Tibial artery (tissue), 4 donors: ENCODE results near the gene INPP5A.

Experiments used
- DNase-seq, 2 donors: peaks; one replicate each; pipeline ENCODE4 v3.0.0-alpha.2; 2019
- H3K27ac ChIP-seq, 2 donors: fragments of 200-600 bp; sonication (generic) in 1 of 2; 1 replicate in 1 of 2; 2 replicates in 1 of 2; pipeline ENCODE4 v1.5.1; 2018 to 2019; ENCODE audit warnings: mild to moderate bottlenecking in 1 of 2
- H3K27me3 ChIP-seq, 2 donors: fragments of 200-600 bp; sonication (generic) in 1 of 2; one replicate each; pipeline versions ENCODE4 v1.5.1 to v1.6.0; 2016 to 2019
- H3K36me3 ChIP-seq, 3 donors: fragments of 200-600 bp; sonication (generic) in 2 of 3; one replicate each; pipeline ENCODE4 v1.5.1; 2016 to 2019; ENCODE audit warnings: mild to moderate bottlenecking in 2 of 3
- H3K4me1 ChIP-seq, 4 donors: fragments of 200-600 bp; sonication (generic) in 2 of 4; 1 replicate in 3 of 4; 2 replicates in 1 of 4; pipeline ENCODE4 v1.5.1; 2016 to 2019
- H3K4me3 ChIP-seq, 2 donors: fragments of 200-600 bp; sonication (generic) in 1 of 2; 1 replicate in 1 of 2; 2 replicates in 1 of 2; pipeline ENCODE4 v1.5.1; 2018 to 2019; ENCODE audit warnings: mild to moderate bottlenecking in 2 of 2
- H3K9me3 ChIP-seq, 3 donors: fragments of 200-600 bp; sonication (generic) in 1 of 3; one replicate each; pipeline ENCODE4 v1.5.1; 2016 to 2019
- CTCF ChIP-seq, 2 experiments: fragments of 200-600 bp in 1 of 2; fragments of 450-650 bp in 1 of 2; IDR thresholded peaks; one replicate each; pipeline ENCODE4 v1.5.1; 2017 to 2019; ENCODE audit warnings: antibody characterized with exemption in 2 of 2, mild to moderate bottlenecking in 1 of 2, moderate library complexity in 1 of 2
- intact Hi-C: fragments of 100-400 bp; cut with DNase I; formaldehyde crosslinking; loops from one replicate; pipeline ENCODE4 v1.15.0; 2023; ENCODE audit warnings: low total_unique reads

Gene INPP5A

GRCh38 chr10:132656283-132657126 lies 118.9 kb downstream of the INPP5A start:
- Histone ChIP-seq H3K4me3 (no peak overlapping the region), H3K36me3 (peaks cover 32 to 76% (median 35%) of the 10 kb centered on the region in 3 donors), H3K27me3 (no peaks in the 10 kb centered on the region), H3K27ac (no peak overlapping the region), H3K9me3 (no peaks in the 10 kb centered on the region), H3K4me1 (no peaks in the 10 kb centered on the region)
- peak in 1 of 2 donors; percentile 58 for DNase-seq
- TF ChIP-seq CTCF (IDR thresholded peaks at IDR 0.05): no peak
- intact Hi-C loops: no loop called here

- H3K36me3 ChIP-seq: peaks cover 32 to 69% (median 35%) of the 10 kb centered on the region in 3 donors
- intact Hi-C loops: no loop called here
- DNase-seq: peak in 1 of 2 donors; percentile 59
- no peaks in the 10 kb centered on the region for H3K27me3 ChIP-seq
- H3K9me3 ChIP-seq: no peaks in the 10 kb centered on the region
- TF ChIP-seq CTCF (IDR thresholded peaks at IDR 0.05): no peak
- no peak overlapping the region for H3K4me3 ChIP-seq
- no peaks in the 10 kb centered on the region for H3K4me1 ChIP-seq
- H3K27ac ChIP-seq: no peak overlapping the region
Observed at GRCh38 chr10:132657127-132657706, 119.6 kb downstream of the INPP5A start.

GRCh38 chr10:132657748-132658147 lies 120.2 kb downstream of the INPP5A start:
- Histone ChIP-seq H3K27ac (no peak overlapping the region), H3K9me3 (no peaks in the 10 kb centered on the region), H3K4me1 (no peaks in the 10 kb centered on the region), H3K36me3 (peaks cover 27 to 64% (median 30%) of the 10 kb centered on the region in 3 donors), H3K4me3 (no peak overlapping the region), H3K27me3 (no peaks in the 10 kb centered on the region)
- no peak for TF ChIP-seq CTCF (IDR thresholded peaks at IDR 0.05)
- no peak for DNase-seq
- intact Hi-C loops: no loop called here

GRCh38 chr10:132658546-132659205 lies 121.1 kb downstream of the INPP5A start:
- Histone ChIP-seq H3K27me3 (no peaks in the 10 kb centered on the region), H3K27ac (no peak overlapping the region), H3K9me3 (no peaks in the 10 kb centered on the region), H3K4me1 (no peaks in the 10 kb centered on the region), H3K36me3 (peaks cover 22 to 63% (median 32%) of the 10 kb centered on the region in 3 donors), H3K4me3 (no peak overlapping the region)
- TF ChIP-seq CTCF (IDR thresholded peaks at IDR 0.05): no peak
- intact Hi-C loops: no loop called here
- DNase-seq: no peak

- H3K27me3 ChIP-seq: no peaks in the 10 kb centered on the region
- H3K36me3 ChIP-seq: peaks cover 22 to 60% (median 32%) of the 10 kb centered on the region in 3 donors
- H3K4me3 ChIP-seq: no peak overlapping the region
- no peak for DNase-seq
- no peak for TF ChIP-seq CTCF (IDR thresholded peaks at IDR 0.05)
- no peaks in the 10 kb centered on the region for H3K9me3 ChIP-seq
- no peaks in the 10 kb centered on the region for H3K4me1 ChIP-seq
- intact Hi-C loops: no loop called here
- H3K27ac ChIP-seq: no peak overlapping the region
Observed at GRCh38 chr10:132659206-132660091, 121.9 kb downstream of the INPP5A start.
